Activated CD4-positive, alpha-beta memory T cell treated with anti-CD3 and anti-CD28 coated beads for 36 hours (primary cell): ENCODE data around the gene ULK2. TPM values are rescaled to one million over a fixed set of nuclear protein-coding genes. Genes with fewer than 3 reads are reported as not detected.
"Not testable (repeated sequence)": the region's sequence is repeated elsewhere in the genome, so short reads cannot be mapped to it uniquely, and the experiment has no call there.

Experiments
- CTCF ChIA-PET: fragments of 350-600 bp; sonication (Branson Sonifier 250); formaldehyde crosslinking; loops from one replicate; lab custom pipeline; 2021; ENCODE audit warnings: antibody characterized with exemption, inconsistent platforms; lab: Charles Lee
- POLR2A ChIA-PET: fragments of 350-600 bp; sonication (Branson Sonifier 250); formaldehyde crosslinking; loops from one replicate; lab custom pipeline; 2021; ENCODE audit warnings: antibody characterized with exemption; lab: Charles Lee
- DNase-seq: peaks from one replicate; pipeline ENCODE4 v3.0.0-alpha.2; 2020
- H3K27ac Mint-ChIP-seq: one replicate; pipeline ENCODE4 v1.8.0; 2021; ENCODE audit warnings: mixed read lengths
- H3K27me3 Mint-ChIP-seq: one replicate; pipeline ENCODE4 v1.8.0; 2021; ENCODE audit warnings: mixed read lengths
- H3K36me3 Mint-ChIP-seq: one replicate; pipeline ENCODE4 v1.8.0; 2021; ENCODE audit warnings: mixed read lengths
- H3K4me1 Mint-ChIP-seq: one replicate; pipeline ENCODE4 v1.8.0; 2021; ENCODE audit warnings: low read depth, mixed read lengths
- H3K4me3 Mint-ChIP-seq: one replicate; pipeline ENCODE4 v1.8.0; 2021; ENCODE audit warnings: mild to moderate bottlenecking, mixed read lengths
- H3K9me3 Mint-ChIP-seq: one replicate; pipeline ENCODE4 v1.8.0; 2021; ENCODE audit warnings: mixed read lengths
- intact Hi-C: fragments of 100-400 bp; cut with micrococcal nuclease; formaldehyde crosslinking; loops from one replicate; pipeline ENCODE4 v1.15.1; 2023
- total RNA-seq, 2 experiments: library from RNA; stranded (reverse); gene quantifications; one replicate each; pipeline ENCODE4 v1.2.3, GENCODE V29; 2021

Gene ULK2
- total RNA-seq, 2 experiments from 2014 or later = 11.7 to 12.7 TPM

- DNase-seq, H3K27me3 Mint-ChIP-seq, intact Hi-C loops, H3K9me3 Mint-ChIP-seq, H3K27ac Mint-ChIP-seq, H3K4me3 Mint-ChIP-seq, H3K36me3 Mint-ChIP-seq: not testable (repeated sequence)
- H3K4me1 Mint-ChIP-seq = peaks cover 23% of the 10 kb centered on the region
- POLR2A ChIA-PET = interaction anchor here (0.6 kb wide), 1 partner anchor 102 kb away, joined by 3 read pairs; no protein-coding TSS in a partner anchor
- CTCF ChIA-PET = interaction anchor here (1.2 to 11.7 kb wide), 9 partner anchors 18 to 401 kb away, joined by 3 to 233 read pairs (median 11); partner anchors contain the start of genes ALDH3A1, ALDH3A2 and B9D1
Measured at GRCh38 chr17:19763991-19764390, 103.7 kb downstream of the ULK2 start.

- DNase-seq = no peak
- no peak overlapping the region for H3K4me3 Mint-ChIP-seq
- intact Hi-C loops = no loop called here
- H3K27me3 Mint-ChIP-seq = no peaks in the 10 kb centered on the region
- ChIA-PET CTCF (interaction anchor here (0.9 to 11.7 kb wide), 26 partner anchors 8 to 525 kb away, joined by 3 to 233 read pairs (median 4); partner anchors contain the start of genes ALDH3A1, ALDH3A2 and B9D1), POLR2A (no interaction called here)
- H3K36me3 Mint-ChIP-seq = no peaks in the 10 kb centered on the region
- H3K9me3 Mint-ChIP-seq = no peaks in the 10 kb centered on the region
- H3K4me1 Mint-ChIP-seq = peaks cover 19% of the 10 kb centered on the region
- H3K27ac Mint-ChIP-seq = no peak overlapping the region
Measured at GRCh38 chr17:19763416-19763815, 104.3 kb downstream of the ULK2 start.

- no peaks in the 10 kb centered on the region for H3K27me3 Mint-ChIP-seq
- ChIA-PET POLR2A (interaction anchor here (0.6 kb wide), 1 partner anchor 400 kb away, joined by 3 read pairs; the partner anchor contains the start of gene B9D1), CTCF (interaction anchor here (0.6 to 11.7 kb wide), 46 partner anchors 9 to 524 kb away, joined by 3 to 233 read pairs (median 4); partner anchors contain the start of genes AKAP10, ALDH3A1, ALDH3A2 and B9D1)
- no peaks in the 10 kb centered on the region for H3K36me3 Mint-ChIP-seq
- H3K4me3 Mint-ChIP-seq = no peak overlapping the region
- DNase-seq = peak; percentile 82
- intact Hi-C loops = loop anchor here (1.0 kb wide), 1 partner anchor 248 kb away; no protein-coding TSS in a partner anchor
- no peaks in the 10 kb centered on the region for H3K9me3 Mint-ChIP-seq
- H3K4me1 Mint-ChIP-seq = peaks cover 11% of the 10 kb centered on the region
- H3K27ac Mint-ChIP-seq = no peak overlapping the region
Measured at GRCh38 chr17:19762515-19762961, 105.2 kb downstream of the ULK2 start.

- no peak overlapping the region for H3K27ac Mint-ChIP-seq
- intact Hi-C loops = no loop called here
- POLR2A ChIA-PET = no interaction called here
- no peak overlapping the region for H3K4me3 Mint-ChIP-seq
- no peaks in the 10 kb centered on the region for H3K27me3 Mint-ChIP-seq
- H3K36me3 Mint-ChIP-seq = no peaks in the 10 kb centered on the region
- H3K4me1 Mint-ChIP-seq = peaks cover 4% of the 10 kb centered on the region
- DNase-seq = no peak
- CTCF ChIA-PET = interaction anchor here (0.6 to 11.7 kb wide), 5 partner anchors 9 to 519 kb away, joined by 3 to 233 read pairs (median 31); partner anchors contain the start of genes ALDH3A1 and B9D1
- no peaks in the 10 kb centered on the region for H3K9me3 Mint-ChIP-seq
Measured at GRCh38 chr17:19760746-19761145, 107.0 kb downstream of the ULK2 start.

- CTCF ChIA-PET = interaction anchor here (0.7 to 11.7 kb wide), 4 partner anchors 15 to 397 kb away, joined by 4 to 233 read pairs (median 40); partner anchors contain the start of genes ALDH3A1 and B9D1
- no peak for DNase-seq
- H3K36me3 Mint-ChIP-seq = no peaks in the 10 kb centered on the region
- peaks cover 7% of the 10 kb centered on the region for H3K4me1 Mint-ChIP-seq
- intact Hi-C loops = no loop called here
- no peaks in the 10 kb centered on the region for H3K27me3 Mint-ChIP-seq
- no peak overlapping the region for H3K27ac Mint-ChIP-seq
- H3K4me3 Mint-ChIP-seq = no peak overlapping the region
- POLR2A ChIA-PET = no interaction called here
- H3K9me3 Mint-ChIP-seq = no peaks in the 10 kb centered on the region
Measured at GRCh38 chr17:19759568-19760549, 107.9 kb downstream of the ULK2 start.

GRCh38 chr17:19757536-19758180 lies 110.1 kb downstream of the ULK2 start:
- DNase-seq = no peak
- Mint-ChIP-seq H3K4me1 (peaks cover 7% of the 10 kb centered on the region), H3K27me3 (peaks cover 2% of the 10 kb centered on the region), H3K36me3 (no peaks in the 10 kb centered on the region), H3K27ac (no peak overlapping the region), H3K4me3 (no peak overlapping the region), H3K9me3 (no peaks in the 10 kb centered on the region)
- intact Hi-C loops = no loop called here
- POLR2A ChIA-PET = no interaction called here
- CTCF ChIA-PET = interaction anchor here (1.0 to 11.7 kb wide), 3 partner anchors 9 to 243 kb away, joined by 9 to 233 read pairs (median 72); partner anchors contain the start of gene ALDH3A1

- H3K9me3 Mint-ChIP-seq = no peaks in the 10 kb centered on the region
- ChIA-PET CTCF (interaction anchor here (0.7 to 4.1 kb wide), 2 partner anchors 10 to 12 kb away, joined by 3 to 24 read pairs; no protein-coding TSS in a partner anchor), POLR2A (interaction anchor here (0.5 kb wide), 1 partner anchor 122 kb away, joined by 3 read pairs; no protein-coding TSS in a partner anchor)
- intact Hi-C loops = no loop called here
- DNase-seq = no peak
- peaks cover 2% of the 10 kb centered on the region for H3K27me3 Mint-ChIP-seq
- peaks cover 7% of the 10 kb centered on the region for H3K4me1 Mint-ChIP-seq
- no peak overlapping the region for H3K27ac Mint-ChIP-seq
- H3K36me3 Mint-ChIP-seq = no peaks in the 10 kb centered on the region
- no peak overlapping the region for H3K4me3 Mint-ChIP-seq
Measured at GRCh38 chr17:19756546-19756945, 111.2 kb downstream of the ULK2 start.

GRCh38 chr17:19755821-19756510 lies 111.8 kb downstream of the ULK2 start:
- no peak overlapping the region for H3K27ac Mint-ChIP-seq
- intact Hi-C loops = no loop called here
- ChIA-PET POLR2A (no interaction called here), CTCF (interaction anchor here (0.7 to 4.1 kb wide), 2 partner anchors 11 kb away, joined by 3 to 24 read pairs; no protein-coding TSS in a partner anchor)
- no peak for DNase-seq
- no peaks in the 10 kb centered on the region for H3K9me3 Mint-ChIP-seq
- H3K4me3 Mint-ChIP-seq = no peak overlapping the region
- no peaks in the 10 kb centered on the region for H3K36me3 Mint-ChIP-seq
- peaks cover 8% of the 10 kb centered on the region for H3K4me1 Mint-ChIP-seq
- H3K27me3 Mint-ChIP-seq = peaks cover 2% of the 10 kb centered on the region

GRCh38 chr17:19755392-19755791 lies 112.3 kb downstream of the ULK2 start:
- H3K36me3 Mint-ChIP-seq = no peaks in the 10 kb centered on the region
- no peak overlapping the region for H3K27ac Mint-ChIP-seq
- ChIA-PET POLR2A (no interaction called here), CTCF (interaction anchor here (4.1 kb wide), 1 partner anchor 10 kb away, joined by 24 read pairs; no protein-coding TSS in a partner anchor)
- H3K9me3 Mint-ChIP-seq = no peaks in the 10 kb centered on the region
- no peak for DNase-seq
- intact Hi-C loops = no loop called here
- H3K27me3 Mint-ChIP-seq = peaks cover 2% of the 10 kb centered on the region
- H3K4me3 Mint-ChIP-seq = no peak overlapping the region
- peaks cover 9% of the 10 kb centered on the region for H3K4me1 Mint-ChIP-seq

- Mint-ChIP-seq H3K9me3 (no peaks in the 10 kb centered on the region), H3K4me1 (peaks cover 9% of the 10 kb centered on the region), H3K36me3 (no peaks in the 10 kb centered on the region), H3K27me3 (peaks cover 9% of the 10 kb centered on the region), H3K4me3 (no peak overlapping the region), H3K27ac (no peak overlapping the region)
- CTCF ChIA-PET = interaction anchor here (0.7 to 4.5 kb wide), 4 partner anchors 8 to 237 kb away, joined by 3 to 31 read pairs (median 14); no protein-coding TSS in a partner anchor
- no peak for DNase-seq
- intact Hi-C loops = no loop called here
- POLR2A ChIA-PET = interaction anchor here (0.6 kb wide), 1 partner anchor 141 kb away, joined by 3 read pairs; no protein-coding TSS in a partner anchor
Measured at GRCh38 chr17:19753661-19754463, 113.9 kb downstream of the ULK2 start.
